Tibial nerve (tissue), 4 donors: ENCODE data around the gene TOMM40. TPM values are rescaled to one million over a fixed set of nuclear protein-coding genes. Genes with fewer than 3 reads are reported as not detected.

ENCODE experiments used
- DNase-seq, 2 donors: peaks; one replicate each; pipeline ENCODE4 v3.0.0-alpha.2; 2019; ENCODE audit warnings: low spot score in 2 of 2
- H3K27ac ChIP-seq, 4 donors: fragments of 200-600 bp; sonication (generic) in 3 of 4; one replicate each; pipeline ENCODE4 v1.5.1; 2017 to 2019; ENCODE audit warnings: mild to moderate bottlenecking in 1 of 4
- H3K27me3 ChIP-seq, 2 donors: fragments of 200-600 bp; sonication (generic) in 1 of 2; one replicate each; pipeline versions ENCODE4 v1.5.1 to v1.6.0; 2017 to 2019
- H3K36me3 ChIP-seq, 3 donors: fragments of 200-600 bp; sonication (generic); one replicate each; pipeline ENCODE4 v1.5.1; 2018 to 2019
- H3K4me1 ChIP-seq, 4 donors: fragments of 200-600 bp; sonication (generic) in 3 of 4; one replicate each; pipeline ENCODE4 v1.5.1; 2017 to 2019
- H3K4me3 ChIP-seq, 4 donors: fragments of 200-600 bp; sonication (generic) in 3 of 4; one replicate each; pipeline ENCODE4 v1.5.1; 2017 to 2019; ENCODE audit warnings: mild to moderate bottlenecking in 1 of 4, moderate library complexity in 1 of 4
- H3K9me3 ChIP-seq, 4 donors: fragments of 200-600 bp; sonication (generic) in 3 of 4; one replicate each; pipeline ENCODE4 v1.5.1; 2017 to 2019
- EP300 ChIP-seq, 2 donors: sonication (generic); formaldehyde crosslinking; IDR thresholded peaks; one replicate each; pipeline ENCODE4 v1.6.1; 2017; ENCODE audit warnings: antibody characterized with exemption in 2 of 2, mild to moderate bottlenecking in 1 of 2
- POLR2A ChIP-seq, 2 donors: fragments of 450-650 bp; IDR thresholded peaks; one replicate each; pipeline ENCODE4 v1.6.1; 2017; ENCODE audit warnings: antibody characterized with exemption in 2 of 2, mild to moderate bottlenecking in 2 of 2, moderate library complexity in 2 of 2
- whole genome bisulfite sequencing, 2 donors: methylation state at CpG; one replicate each; pipeline ENCODE4 v1.1.5; 2018; 5-methylcytosine and 5-hydroxymethylcytosine counted together
- total RNA-seq, 4 donors: library from RNA; depleted of rRNA; stranded (reverse); fragments of >200 nt; gene quantifications; one replicate each; pipeline ENCODE4 v1.1.0, GENCODE V29; 2016
- TF ChIP-seq, protein P1 (sequence below), 5 experiments: fragments of 200-600 bp in 3 of 5; fragments of 450-650 bp in 2 of 5; sonication (generic) in 3 of 5; IDR thresholded peaks; one replicate each; pipeline ENCODE4 v1.5.1; 2016 to 2019; ENCODE audit warnings: antibody characterized with exemption in 5 of 5, mild to moderate bottlenecking in 3 of 5, moderate library complexity in 2 of 5

TOMM40 gene
- total RNA-seq, 4 donors from 2014 or later: 30.8 to 75.9 (median 48.6) TPM

DNA sequence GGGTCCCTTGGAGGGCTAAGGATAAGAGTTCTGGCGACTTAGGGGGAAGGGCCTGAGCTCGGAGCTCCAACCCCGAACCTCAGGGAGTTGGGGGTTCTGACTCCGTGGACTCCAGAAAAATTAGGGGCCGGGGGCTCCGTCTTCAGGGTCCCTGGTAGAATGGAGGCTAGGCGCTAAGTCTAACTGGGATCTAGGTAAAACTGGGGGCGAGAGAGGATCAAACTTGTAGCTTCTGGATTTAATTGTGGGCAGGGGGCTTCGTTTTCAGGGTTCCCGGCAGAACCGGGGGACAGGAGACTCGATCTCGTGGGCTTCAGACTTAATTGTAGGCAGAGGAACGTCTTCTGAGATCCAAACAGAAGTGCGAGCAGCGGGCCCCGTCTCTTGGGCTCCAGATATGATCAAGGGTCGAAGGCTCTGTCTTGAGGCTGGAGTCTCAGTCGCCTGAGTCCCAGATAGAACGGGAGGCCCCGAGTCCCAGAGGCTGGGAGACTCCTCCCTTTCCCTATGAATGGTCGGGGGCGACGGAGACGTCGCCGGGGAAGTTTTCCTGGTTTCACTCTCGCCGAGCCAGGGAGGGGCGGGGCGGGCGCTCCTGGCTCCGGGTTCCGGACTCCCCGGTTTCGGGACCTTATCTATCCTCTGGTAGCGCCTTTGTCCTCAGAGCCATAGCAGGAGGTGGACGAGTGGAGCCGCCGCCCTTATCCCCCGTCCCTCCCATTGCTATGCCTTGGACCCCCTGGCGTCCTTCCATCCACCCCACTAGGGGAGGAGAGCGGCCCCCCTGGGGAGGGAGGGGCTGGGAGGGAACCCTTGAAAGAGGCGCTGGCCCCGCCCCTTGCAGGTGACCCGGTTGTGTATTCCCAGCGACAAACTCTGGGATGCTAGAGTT is 43.7 kb upstream of the TOMM40 start:
- WGBS, 2 donors: 0 to 2% methylated on average over 30 to 43 of the region's 47 CpGs
- TF ChIP-seq EP300 (IDR thresholded peaks at IDR 0.05): peak; percentile 16 to 82
- TF ChIP-seq, protein P1, sequence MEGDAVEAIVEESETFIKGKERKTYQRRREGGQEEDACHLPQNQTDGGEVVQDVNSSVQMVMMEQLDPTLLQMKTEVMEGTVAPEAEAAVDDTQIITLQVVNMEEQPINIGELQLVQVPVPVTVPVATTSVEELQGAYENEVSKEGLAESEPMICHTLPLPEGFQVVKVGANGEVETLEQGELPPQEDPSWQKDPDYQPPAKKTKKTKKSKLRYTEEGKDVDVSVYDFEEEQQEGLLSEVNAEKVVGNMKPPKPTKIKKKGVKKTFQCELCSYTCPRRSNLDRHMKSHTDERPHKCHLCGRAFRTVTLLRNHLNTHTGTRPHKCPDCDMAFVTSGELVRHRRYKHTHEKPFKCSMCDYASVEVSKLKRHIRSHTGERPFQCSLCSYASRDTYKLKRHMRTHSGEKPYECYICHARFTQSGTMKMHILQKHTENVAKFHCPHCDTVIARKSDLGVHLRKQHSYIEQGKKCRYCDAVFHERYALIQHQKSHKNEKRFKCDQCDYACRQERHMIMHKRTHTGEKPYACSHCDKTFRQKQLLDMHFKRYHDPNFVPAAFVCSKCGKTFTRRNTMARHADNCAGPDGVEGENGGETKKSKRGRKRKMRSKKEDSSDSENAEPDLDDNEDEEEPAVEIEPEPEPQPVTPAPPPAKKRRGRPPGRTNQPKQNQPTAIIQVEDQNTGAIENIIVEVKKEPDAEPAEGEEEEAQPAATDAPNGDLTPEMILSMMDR (IDR thresholded peaks at IDR 0.05): no peak
- TF ChIP-seq POLR2A (IDR thresholded peaks at IDR 0.05): peak; percentile 18 to 68
- H3K27ac ChIP-seq: peak overlapping the region; percentile 92 to 100 (median 98)
- no peaks in the 10 kb centered on the region for H3K27me3 ChIP-seq
- peak overlapping the region; percentile 74 to 100 (median 89) for H3K4me3 ChIP-seq
- H3K4me1 ChIP-seq: peaks cover 3 to 58% (median 17%) of the 10 kb centered on the region in 4 donors
- no peaks in the 10 kb centered on the region for H3K9me3 ChIP-seq
- H3K36me3 ChIP-seq: peaks cover 0 to 8% (median 0%) of the 10 kb centered on the region in 3 donors
- peak; percentile 62 to 65 for DNase-seq

DNA sequence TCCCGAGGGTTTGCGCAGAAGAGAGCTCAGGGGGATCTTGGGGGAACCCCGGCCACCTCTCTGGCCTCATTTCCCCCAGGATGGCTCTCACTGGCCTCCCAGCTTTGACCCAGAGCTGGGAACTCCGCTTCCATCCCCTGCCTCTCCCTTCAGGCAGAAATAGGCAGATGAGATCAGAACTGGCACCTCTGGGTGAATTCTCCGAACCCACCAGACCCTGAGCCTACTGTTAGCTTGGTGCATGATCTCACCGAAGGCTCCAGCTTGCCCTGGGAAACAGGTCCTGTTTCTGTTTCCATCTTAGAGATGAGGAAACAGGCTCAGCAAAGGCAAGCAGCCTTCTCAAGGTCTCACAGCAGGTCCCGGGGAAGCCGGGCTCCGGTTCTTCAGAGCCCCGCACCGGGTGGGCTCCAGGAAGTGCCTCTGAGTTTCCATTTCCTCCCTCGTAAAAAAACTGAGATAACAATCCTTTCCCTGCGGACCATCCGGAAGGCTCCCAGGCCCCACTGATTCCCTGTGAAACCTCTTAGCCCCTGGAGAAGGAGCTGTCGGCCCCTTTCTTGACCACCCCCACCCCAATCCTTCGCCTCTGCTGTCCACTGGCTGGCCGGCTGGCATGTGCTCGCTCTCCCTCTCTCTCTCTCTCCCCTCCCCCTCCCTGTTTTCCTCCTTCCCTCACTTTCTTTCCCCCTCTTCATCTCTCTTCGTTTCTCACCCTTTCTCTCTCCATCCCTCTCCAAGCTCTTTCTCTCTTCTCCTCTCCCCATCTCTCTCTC is 42.8 kb upstream of the TOMM40 start:
- peaks cover 0 to 8% (median 0%) of the 10 kb centered on the region in 3 donors for H3K36me3 ChIP-seq
- H3K27ac ChIP-seq: peak overlapping the region; percentile 92 to 100 (median 98)
- no peaks in the 10 kb centered on the region for H3K9me3 ChIP-seq
- TF ChIP-seq, protein P1 (IDR thresholded peaks at IDR 0.05): no peak
- TF ChIP-seq EP300 (IDR thresholded peaks at IDR 0.05) (no peak), POLR2A (IDR thresholded peaks at IDR 0.05) (no peak)
- H3K4me1 ChIP-seq: peaks cover 3 to 64% (median 17%) of the 10 kb centered on the region in 4 donors
- peak overlapping the region; percentile 74 to 100 (median 89) for H3K4me3 ChIP-seq
- no peak for DNase-seq
- no peaks in the 10 kb centered on the region for H3K27me3 ChIP-seq
- 7% methylated on average over 17 to 19 of the region's 19 CpGs for WGBS, 2 donors

DNA sequence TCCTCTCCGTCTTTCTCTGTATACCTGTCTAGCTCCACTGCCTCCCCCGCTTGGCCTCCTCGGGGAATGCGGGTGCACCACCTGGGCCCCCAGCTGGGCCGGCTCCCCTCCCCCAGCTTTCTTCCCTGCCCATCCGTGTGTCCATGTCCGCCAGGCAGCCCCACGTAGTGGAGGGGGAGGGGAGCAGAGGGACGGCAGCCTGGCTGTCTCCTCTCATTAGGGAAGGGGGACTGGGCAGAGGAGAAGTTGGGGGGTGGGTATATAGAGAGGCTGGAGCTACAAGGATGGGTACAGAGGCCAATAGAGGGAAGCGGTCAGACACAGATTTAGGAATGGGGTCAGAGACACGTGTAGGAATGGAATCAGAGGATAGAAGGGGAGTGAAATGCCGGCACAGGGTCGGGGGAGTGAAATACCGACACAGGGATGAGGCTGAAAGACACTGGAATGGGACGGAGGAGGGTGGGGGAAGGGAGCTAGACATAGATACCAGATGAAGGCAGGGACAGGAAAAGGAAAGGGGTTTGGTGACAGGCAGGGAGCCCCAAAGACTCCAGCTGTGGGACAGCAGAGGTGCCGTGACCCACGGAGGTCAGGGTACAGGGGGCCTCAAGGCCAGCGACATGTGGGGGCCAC is 42.1 kb upstream of the TOMM40 start:
- H3K36me3 ChIP-seq: peaks cover 0 to 13% (median 0%) of the 10 kb centered on the region in 3 donors
- no peaks in the 10 kb centered on the region for H3K9me3 ChIP-seq
- no peak for DNase-seq
- H3K4me3 ChIP-seq: peak overlapping the region; percentile 74 to 100 (median 89)
- peak overlapping the region; percentile 92 to 100 (median 98) for H3K27ac ChIP-seq
- WGBS, 2 donors: 21% methylated on average over 18 of the region's 18 CpGs
- H3K4me1 ChIP-seq: peaks cover 3 to 68% (median 17%) of the 10 kb centered on the region in 4 donors
- no peaks in the 10 kb centered on the region for H3K27me3 ChIP-seq
- no peak for TF ChIP-seq POLR2A (IDR thresholded peaks at IDR 0.05)
- TF ChIP-seq, protein P1 (IDR thresholded peaks at IDR 0.05): no peak
- TF ChIP-seq EP300 (IDR thresholded peaks at IDR 0.05): no peak

DNA sequence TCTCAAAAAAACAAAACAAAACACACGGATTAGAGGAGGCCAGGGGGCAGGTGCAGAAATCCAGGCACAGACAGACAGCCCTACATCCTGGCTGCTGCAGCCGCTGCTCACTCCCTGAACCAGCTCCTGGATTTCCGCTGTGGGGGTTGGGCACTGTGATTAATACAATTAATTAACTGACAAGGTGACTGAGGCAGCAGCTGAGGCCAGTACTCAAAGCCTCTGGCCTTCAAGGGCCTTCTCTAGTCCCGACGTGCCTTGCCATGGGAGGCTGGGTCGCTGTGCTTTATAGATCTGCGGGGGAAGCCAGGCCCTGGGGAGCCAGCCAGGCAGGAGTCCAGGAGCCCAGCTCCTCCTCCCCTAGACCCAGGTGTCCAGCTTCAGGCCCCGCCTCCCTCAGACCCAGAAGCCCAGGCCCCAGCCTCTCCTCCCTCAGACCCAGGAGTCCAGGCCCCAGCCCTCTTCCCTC is 40.4 kb upstream of the TOMM40 start:
- Histone ChIP-seq H3K36me3 (peaks cover 0 to 20% (median 0%) of the 10 kb centered on the region in 3 donors), H3K4me3 (no peak overlapping the region), H3K4me1 (peaks cover 0 to 56% (median 10%) of the 10 kb centered on the region in 4 donors), H3K9me3 (no peaks in the 10 kb centered on the region), H3K27ac (peak overlapping the region in 1 of 4 donors; percentile 13), H3K27me3 (no peaks in the 10 kb centered on the region)
- no peak for TF ChIP-seq EP300 (IDR thresholded peaks at IDR 0.05)
- TF ChIP-seq POLR2A (IDR thresholded peaks at IDR 0.05): no peak
- TF ChIP-seq, protein P1 (IDR thresholded peaks at IDR 0.05): no peak
- DNase-seq: no peak
- WGBS, 2 donors: 63 to 71% methylated on average over 8 of the region's 8 CpGs
